HCT116 (cell line): Measurements from ENCODE around the gene DNAH7. TPM values are rescaled to one million over a fixed set of nuclear protein-coding genes. Genes with fewer than 3 reads are reported as not detected.

Source experiments
- ATAC-seq: fragments of 200-7000 bp; cut with Tn5 transposase; 2 replicates; pipeline ENCODE4 v1.9.1; 2020; ENCODE audit warnings: mild to moderate bottlenecking, moderate library complexity
- BruUV-seq: library from RNA; stranded (reverse); fragments of 400-500 nt; replicated peaks from 2 replicates; lab custom pipeline; 2021; lab: Mats Ljungman, UMichigan
- CTCF ChIA-PET: fragments of 300-600 bp; sonication (Branson Sonifier 250); formaldehyde crosslinking; loops from one replicate; lab custom pipeline; 2021; ENCODE audit warnings: antibody characterized with exemption; lab: Charles Lee
- POLR2A ChIA-PET: fragments of 300-600, 350-600 bp; sonication (Branson Sonifier 250); formaldehyde crosslinking; loops from one replicate; lab custom pipeline; 2021; ENCODE audit warnings: antibody characterized with exemption; lab: Charles Lee
- RAD21 ChIA-PET, 2 experiments: fragments of 300-600 bp; sonication (Branson Sonifier 250); formaldehyde crosslinking; loops; one replicate each; lab custom pipeline; 2023; ENCODE audit warnings: low total read pairs in 2 of 2; ENCODE audit not compliant: uncharacterized antibody in 2 of 2, unreplicated experiment in 2 of 2, low non-redundant PET in 1 of 2; lab: Charles Lee
- DNase-seq: peaks from one replicate; pipeline ENCODE4 v3.0.0-alpha.2; 2010; ENCODE audit warnings: low read depth, low spot score
- H2AFZ ChIP-seq: fragments of 200-600 bp; shearing (Covaris generic), sonication (generic); 2 replicates; pipeline ENCODE4 v1.6.1; 2017; ENCODE audit warnings: low read depth, mixed run types, mixed read lengths, antibody characterized with exemption, low read length; ENCODE audit not compliant: poor library complexity, severe bottlenecking
- H3K27ac ChIP-seq: 2 replicates; pipeline ENCODE4 v1.5.1; 2012; ENCODE audit warnings: low read depth, low read length
- H3K27me3 ChIP-seq: fragments of 200-600 bp; sonication (generic); 2 replicates; pipeline ENCODE4 v1.6.1; 2016; ENCODE audit warnings: mixed run types, low read length, mixed read lengths; ENCODE audit not compliant: insufficient read depth
- H3K36me3 ChIP-seq, 2 experiments: fragments of 200-500 bp in 1 of 2; fragments of 200-600 bp in 1 of 2; sonication (Bioruptor generic) in 1 of 2; sonication (generic) in 1 of 2; 2 replicates each; pipeline versions ENCODE4 v1.5.1 to v1.6.1; 2014 to 2016; ENCODE audit warnings: low read length in 2 of 2, inconsistent platforms in 1 of 2, mixed read lengths in 1 of 2, mixed run types in 1 of 2; ENCODE audit not compliant: insufficient read depth in 2 of 2, control insufficient read depth in 1 of 2
- H3K4me1 ChIP-seq, 2 experiments: fragments of 200-600 bp in 1 of 2; sonication (generic) in 1 of 2; 2 replicates each; pipeline versions ENCODE4 v1.5.1 to v1.6.1; 2012 to 2017; ENCODE audit warnings: low read length in 2 of 2, inconsistent platforms in 1 of 2, mild to moderate bottlenecking in 1 of 2, mixed read lengths in 1 of 2, mixed run types in 1 of 2, moderate library complexity in 1 of 2; ENCODE audit not compliant: insufficient read depth in 2 of 2, control insufficient read depth in 1 of 2
- H3K4me2 ChIP-seq: fragments of 200-600 bp; sonication (generic); 2 replicates; pipeline ENCODE4 v1.6.1; 2017; ENCODE audit warnings: mixed run types, low read length, mixed read lengths
- H3K4me3 ChIP-seq, 2 experiments: fragments of 200-600 bp in 1 of 2; sonication (generic) in 1 of 2; replicated peaks in 1 of 2; 2 replicates each; pipeline ENCODE4 v1.5.1; 2011 to 2016; ENCODE audit warnings: low read length in 2 of 2, control low read depth in 1 of 2, low read depth in 1 of 2, mild to moderate bottlenecking in 1 of 2, mixed read lengths in 1 of 2, mixed run types in 1 of 2
- H3K79me2 ChIP-seq: fragments of 200-600 bp; sonication (generic); 2 replicates; pipeline ENCODE4 v1.6.1; 2017; ENCODE audit warnings: mild to moderate bottlenecking, mixed run types, low read length, moderate library complexity, mixed read lengths; ENCODE audit not compliant: insufficient read depth
- H3K9ac ChIP-seq: fragments of 200-600 bp; sonication (generic); 2 replicates; pipeline ENCODE4 v1.6.1; 2016; ENCODE audit warnings: low read length, mixed read lengths
- H3K9me2 ChIP-seq: fragments of 200-600 bp; sonication (generic), shearing (Covaris generic); 2 replicates; pipeline ENCODE4 v1.6.1; 2017; ENCODE audit warnings: mixed run types, mild to moderate bottlenecking, moderate library complexity; ENCODE audit not compliant: insufficient read depth
- H3K9me3 ChIP-seq, 2 experiments: fragments of 200-500 bp in 1 of 2; fragments of 200-600 bp in 1 of 2; sonication (Bioruptor generic) in 1 of 2; sonication (generic) in 1 of 2; 2 replicates each; pipeline ENCODE4 v1.6.1; 2014 to 2017; ENCODE audit warnings: low read length in 2 of 2, mixed read lengths in 2 of 2, inconsistent platforms in 1 of 2, low read depth in 1 of 2, mild to moderate bottlenecking in 1 of 2, mixed run types in 1 of 2, moderate library complexity in 1 of 2; ENCODE audit not compliant: control insufficient read depth in 1 of 2, insufficient read depth in 1 of 2
- H4K20me1 ChIP-seq: fragments of 200-600 bp; sonication (generic), shearing (Covaris generic); 2 replicates; pipeline ENCODE4 v1.6.1; 2017; ENCODE audit warnings: mixed run types, mild to moderate bottlenecking, moderate library complexity; ENCODE audit not compliant: insufficient read depth
- CTCF ChIP-seq, 3 experiments: fragments of 200-600 bp in 1 of 3; sonication (generic) in 1 of 3; IDR thresholded peaks in 2 of 3; conservative IDR thresholded peaks in 1 of 3; 2 replicates each; pipeline ENCODE4 v1.5.1; 2012 to 2017; ENCODE audit warnings: low read depth in 2 of 3, low read length in 2 of 3, antibody characterized with exemption in 1 of 3, borderline replicate concordance in 1 of 3, control low read depth in 1 of 3, mild to moderate bottlenecking in 1 of 3, mixed read lengths in 1 of 3, mixed run types in 1 of 3, moderate library complexity in 1 of 3; ENCODE audit not compliant: insufficient read depth in 1 of 3
- EGR1 ChIP-seq: IDR thresholded peaks from 2 replicates; pipeline ENCODE4 v1.6.1; 2012; ENCODE audit warnings: low read depth
- ELF1 ChIP-seq: IDR thresholded peaks from 2 replicates; pipeline ENCODE4 v1.6.1; 2012; ENCODE audit warnings: low read depth, borderline replicate concordance
- EZH2 ChIP-seq: fragments of 200-600 bp; sonication (generic); IDR thresholded peaks from 2 replicates; pipeline ENCODE4 v1.6.1; 2017; ENCODE audit warnings: antibody characterized with exemption, mixed run types
- FOSL1 ChIP-seq: IDR thresholded peaks from 2 replicates; pipeline ENCODE4 v1.6.1; 2012; ENCODE audit warnings: low read depth
- MAX ChIP-seq: IDR thresholded peaks from 2 replicates; pipeline ENCODE4 v1.6.1; 2012
- POLR2AphosphoS5 ChIP-seq: IDR thresholded peaks from 2 replicates; pipeline ENCODE4 v1.6.1; 2011; ENCODE audit warnings: mild to moderate bottlenecking, low read depth, low read length, moderate library complexity
- REST ChIP-seq: IDR thresholded peaks from 2 replicates; pipeline ENCODE4 v1.6.1; 2012; ENCODE audit warnings: low read depth
- SIN3A ChIP-seq: IDR thresholded peaks from 2 replicates; pipeline ENCODE4 v1.6.1; 2012; ENCODE audit warnings: low read depth
- SRF ChIP-seq: IDR thresholded peaks from 2 replicates; pipeline ENCODE4 v1.6.1; 2012; ENCODE audit warnings: low read depth
- TCF7L2 ChIP-seq: IDR thresholded peaks from 2 replicates; pipeline ENCODE4 v1.7.0; 2011; ENCODE audit warnings: borderline replicate concordance, inconsistent platforms; ENCODE audit not compliant: insufficient read depth, insufficient read length; ENCODE audit errors: extremely low read depth
- YY1 ChIP-seq: IDR thresholded peaks from 2 replicates; pipeline ENCODE4 v1.6.1; 2011; ENCODE audit warnings: low read length, low read depth, moderate library complexity, mild to moderate bottlenecking; ENCODE audit not compliant: insufficient replicate concordance; ENCODE audit errors: extremely low read depth
- ZFX ChIP-seq: fragments of 450-650 bp; IDR thresholded peaks from 2 replicates; pipeline ENCODE4 v1.6.1; 2017
- ZNF274 ChIP-seq: fragments of 200-500 bp; sonication (Bioruptor generic); IDR thresholded peaks from 2 replicates; pipeline ENCODE4 v1.6.1; 2014; ENCODE audit warnings: mild to moderate bottlenecking, low read depth, low read length, inconsistent platforms
- intact Hi-C: fragments of 100-400 bp; cut with micrococcal nuclease; formaldehyde crosslinking; loops from 2 replicates; pipeline ENCODE4 v1.10.0; 2022
- total RNA-seq: library from RNA; stranded (reverse); gene quantifications from one replicate; pipeline ENCODE4 v1.2.1, GENCODE V29; 2021; ENCODE audit not compliant: unreplicated experiment
- TF ChIP-seq, protein P1 (sequence below): IDR thresholded peaks from 2 replicates; pipeline ENCODE4 v1.6.1; 2012

DNAH7 gene
- total RNA-seq, 1 experiment from 2014 or later: not detected

DNA sequence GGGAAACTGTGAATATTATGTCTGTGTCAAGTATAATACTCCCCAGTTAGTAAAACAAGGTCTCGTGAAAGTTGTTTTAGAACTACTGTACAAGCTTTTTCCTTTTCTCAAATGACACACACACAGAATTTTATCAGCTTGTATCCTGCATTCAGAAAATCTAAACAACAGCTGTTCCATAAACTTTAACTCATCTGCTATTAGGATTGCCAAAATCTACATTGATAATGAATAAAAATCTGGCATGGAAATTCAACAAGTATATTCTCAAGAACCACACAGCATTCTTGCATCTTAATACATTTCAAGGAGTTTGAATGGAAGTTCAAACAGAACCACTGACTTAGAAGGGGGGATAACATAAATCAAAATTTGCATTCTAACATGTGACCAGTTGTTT is 260.4 kb downstream of the DNAH7 start:
- POLR2A ChIA-PET: no interaction called here
- Histone ChIP-seq H3K4me2 (no peak overlapping the region), H3K36me3 (no peaks in the 10 kb centered on the region), H3K9ac (no peak overlapping the region), H3K27me3 (no peaks in the 10 kb centered on the region), H3K27ac (no peak overlapping the region), H3K4me1 (no peaks in the 10 kb centered on the region), H2AFZ (no peak overlapping the region), H4K20me1 (no peaks in the 10 kb centered on the region), H3K9me2 (no peaks in the 10 kb centered on the region), H3K4me3 (no peak overlapping the region), H3K9me3 (no peaks in the 10 kb centered on the region), H3K79me2 (no peaks in the 10 kb centered on the region)
- CTCF ChIA-PET: no interaction called here
- no peak for TF ChIP-seq MAX
- no peak for TF ChIP-seq YY1
- no peak for TF ChIP-seq POLR2AphosphoS5
- TF ChIP-seq, protein P1, sequence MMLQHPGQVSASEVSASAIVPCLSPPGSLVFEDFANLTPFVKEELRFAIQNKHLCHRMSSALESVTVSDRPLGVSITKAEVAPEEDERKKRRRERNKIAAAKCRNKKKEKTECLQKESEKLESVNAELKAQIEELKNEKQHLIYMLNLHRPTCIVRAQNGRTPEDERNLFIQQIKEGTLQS: no peak
- no peak for TF ChIP-seq ZNF274
- no peak for TF ChIP-seq ZFX
- no peak for TF ChIP-seq ELF1
- no peak for TF ChIP-seq REST
- TF ChIP-seq FOSL1: no peak
- TF ChIP-seq SIN3A: no peak
- no peak for TF ChIP-seq SRF
- no peak for TF ChIP-seq CTCF (IDR thresholded peaks at IDR 0.05 in 2 of 3, conservative IDR thresholded peaks at IDR 0.05 in 1 of 3; ENCODE audit: borderline replicate concordance in 1 of 3, insufficient read depth in 1 of 3, low read depth in 2 of 3, low read length in 2 of 3)
- TF ChIP-seq EZH2: no peak
- TF ChIP-seq EGR1: no peak
- TF ChIP-seq TCF7L2: no peak
- BruUV-seq: no TSS peak
- no peak for DNase-seq
- ATAC-seq: no peak
- RAD21 ChIA-PET: no interaction called here
- intact Hi-C loops: no loop called here
